ENCODE results near the gene SMC1A. TPM values are rescaled to one million over a fixed set of nuclear protein-coding genes. Genes with fewer than 3 reads are reported as not detected.

SMC1A gene
- polyA plus RNA-seq, 1 donor: 44.3 TPM

DNA sequence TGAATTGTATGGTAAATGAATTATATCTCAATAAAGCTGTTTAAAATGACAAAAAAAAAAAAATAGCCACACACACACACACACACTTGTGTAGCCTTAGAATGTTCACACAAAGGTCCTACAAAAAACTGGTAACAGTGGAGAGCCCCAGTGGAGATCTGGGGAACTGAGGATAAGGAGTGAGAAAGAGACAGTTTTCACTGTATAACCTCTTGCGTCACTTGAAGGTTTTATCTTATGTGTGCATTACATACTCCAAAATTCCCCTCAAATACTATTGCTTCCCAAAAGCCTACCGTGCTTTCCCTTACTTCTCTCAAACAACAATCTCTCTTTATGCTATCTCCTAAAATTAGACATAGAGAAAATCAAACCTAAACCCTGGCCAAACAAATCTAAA lies 67.8 kb downstream of the SMC1A start:
- no CpG with 5 or more reads among the region's 2 CpGs for WGBS (ENCODE audit: insufficient coverage, low lambda C conversion rate)
- Histone ChIP-seq H3K27me3 (ENCODE audit: control insufficient read depth, insufficient read depth, low read length) (no peaks in the 10 kb centered on the region), H3K27ac (ENCODE audit: low read length) (no peak overlapping the region), H3K36me3 (ENCODE audit: control insufficient read depth, insufficient read depth, low read length) (no peaks in the 10 kb centered on the region), H3K4me1 (ENCODE audit: control insufficient read depth, insufficient read depth, low read length) (no peaks in the 10 kb centered on the region), H3K4me3 (ENCODE audit: low read length) (no peak overlapping the region), H3K9me3 (ENCODE audit: control insufficient read depth, low read depth, low read length) (no peaks in the 10 kb centered on the region)
- DNase-seq: no peak

DNA sequence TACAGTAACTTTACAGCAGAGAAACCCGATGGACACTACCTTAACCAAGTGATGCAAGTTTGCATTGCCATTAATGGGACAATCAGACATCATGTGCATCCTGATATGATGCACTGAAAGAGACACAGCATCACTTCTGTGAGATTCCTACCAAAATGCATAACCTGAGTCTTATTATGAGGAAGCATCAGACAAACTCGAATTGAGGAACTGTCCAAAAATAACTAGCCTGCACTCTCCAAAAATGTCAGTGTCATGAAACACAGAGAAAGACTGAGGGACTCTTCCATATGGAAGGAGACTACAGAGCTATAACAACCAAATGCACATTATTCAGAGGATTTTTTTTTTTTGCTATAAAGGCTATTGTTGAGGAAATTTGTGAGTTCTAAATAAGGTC lies 74.5 kb downstream of the SMC1A start:
- no peak for DNase-seq
- Histone ChIP-seq H3K4me3 (ENCODE audit: low read length) (no peak overlapping the region), H3K36me3 (ENCODE audit: control insufficient read depth, insufficient read depth, low read length) (no peaks in the 10 kb centered on the region), H3K4me1 (ENCODE audit: control insufficient read depth, insufficient read depth, low read length) (no peaks in the 10 kb centered on the region), H3K27me3 (ENCODE audit: control insufficient read depth, insufficient read depth, low read length) (no peaks in the 10 kb centered on the region), H3K9me3 (ENCODE audit: control insufficient read depth, low read depth, low read length) (no peaks in the 10 kb centered on the region), H3K27ac (ENCODE audit: low read length) (no peak overlapping the region)
- WGBS (ENCODE audit: insufficient coverage, low lambda C conversion rate): no CpG with 5 or more reads among the region's 2 CpGs

DNA sequence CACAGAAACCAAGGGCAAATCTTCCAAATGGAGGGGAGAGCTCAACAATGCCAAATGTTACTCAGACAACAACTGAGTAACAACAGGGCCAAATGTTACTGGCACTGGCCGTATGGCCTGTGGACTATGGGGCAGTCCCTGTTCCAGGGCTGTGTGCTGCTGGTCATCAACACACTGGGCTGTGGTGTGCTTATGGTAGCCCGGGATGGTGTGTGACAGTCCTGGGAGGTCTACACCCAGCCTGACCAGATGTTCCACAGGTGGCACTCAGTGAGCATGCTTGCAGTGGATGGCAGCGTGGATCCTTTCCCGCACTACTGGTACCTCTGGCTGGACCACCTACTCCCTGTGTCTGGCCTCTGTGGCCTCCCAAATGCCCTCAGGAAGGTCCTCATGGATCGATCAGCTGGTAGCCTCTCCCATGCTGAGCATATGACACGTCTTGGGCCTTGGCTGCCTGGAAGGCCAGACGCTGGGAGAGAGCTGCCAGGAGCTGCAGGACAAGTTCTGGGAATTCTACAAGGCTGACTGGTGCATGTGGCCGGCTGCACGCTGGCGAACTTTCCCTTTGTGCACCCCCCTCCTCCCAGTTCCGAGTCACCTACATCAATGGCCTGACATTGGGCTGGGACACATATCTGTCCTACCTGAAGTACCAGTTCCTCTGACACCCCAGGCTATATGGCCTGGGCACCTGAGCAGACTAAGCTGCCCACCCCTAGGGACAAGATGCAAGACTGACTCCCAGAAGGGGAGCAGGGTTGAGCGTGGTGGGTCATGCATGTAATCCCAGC lies 81.4 kb downstream of the SMC1A start:
- Histone ChIP-seq H3K27me3 (ENCODE audit: control insufficient read depth, insufficient read depth, low read length) (no peaks in the 10 kb centered on the region), H3K36me3 (ENCODE audit: control insufficient read depth, insufficient read depth, low read length) (no peaks in the 10 kb centered on the region), H3K4me1 (ENCODE audit: control insufficient read depth, insufficient read depth, low read length) (no peaks in the 10 kb centered on the region), H3K4me3 (ENCODE audit: low read length) (no peak overlapping the region), H3K27ac (ENCODE audit: low read length) (no peak overlapping the region), H3K9me3 (ENCODE audit: control insufficient read depth, low read depth, low read length) (no peaks in the 10 kb centered on the region)
- no peak for DNase-seq
- no CpG with 5 or more reads among the region's 12 CpGs for WGBS (ENCODE audit: insufficient coverage, low lambda C conversion rate)

DNA sequence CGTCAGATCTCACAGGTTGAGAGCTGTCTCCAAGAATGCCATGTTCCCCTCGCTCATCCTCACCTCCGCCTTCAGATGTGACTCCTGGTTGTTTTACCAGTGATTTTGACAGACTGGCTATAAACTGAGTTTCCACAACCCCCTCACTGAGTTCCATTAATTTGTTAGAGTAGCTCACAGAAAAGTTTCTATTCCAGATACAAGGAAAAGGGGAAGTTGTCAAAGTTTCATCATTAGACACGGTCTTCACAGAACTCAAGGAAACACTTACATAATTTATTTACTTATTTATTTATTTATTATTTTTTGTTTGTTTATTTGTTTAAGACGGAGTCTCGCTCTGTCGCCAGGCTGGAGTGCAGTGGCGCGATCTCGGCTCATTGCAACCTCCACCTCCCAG lies 85.4 kb downstream of the SMC1A start:
- Histone ChIP-seq H3K9me3 (ENCODE audit: control insufficient read depth, low read depth, low read length) (no peaks in the 10 kb centered on the region), H3K4me1 (ENCODE audit: control insufficient read depth, insufficient read depth, low read length) (no peaks in the 10 kb centered on the region), H3K4me3 (ENCODE audit: low read length) (no peak overlapping the region), H3K27ac (ENCODE audit: low read length) (no peak overlapping the region), H3K27me3 (ENCODE audit: control insufficient read depth, insufficient read depth, low read length) (no peaks in the 10 kb centered on the region), H3K36me3 (ENCODE audit: control insufficient read depth, insufficient read depth, low read length) (no peaks in the 10 kb centered on the region)
- no peak for DNase-seq
- WGBS (ENCODE audit: insufficient coverage, low lambda C conversion rate): no CpG with 5 or more reads among the region's 10 CpGs

DNA sequence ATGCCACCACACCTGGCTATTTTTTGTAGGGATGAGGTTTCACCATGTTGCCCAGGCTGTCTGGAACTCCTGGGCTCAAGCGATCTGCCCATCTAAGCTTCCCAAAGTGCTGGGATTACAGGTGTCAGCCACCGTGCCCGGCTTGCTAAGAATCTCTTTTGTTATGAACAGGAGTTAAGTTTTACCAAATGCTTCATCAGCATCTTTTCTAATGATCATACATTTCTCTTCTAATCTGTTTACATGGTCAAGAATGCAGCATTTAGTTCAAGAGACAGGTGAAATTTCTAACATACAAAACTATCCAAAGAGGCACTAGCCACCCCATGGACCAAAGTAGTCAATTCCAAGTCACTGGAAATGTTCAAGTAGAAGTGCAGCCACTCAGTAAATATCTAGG lies 88.6 kb downstream of the SMC1A start:
- no peaks in the 10 kb centered on the region for H3K9me3 ChIP-seq (ENCODE audit: control insufficient read depth, low read depth, low read length)
- no peak overlapping the region for H3K4me3 ChIP-seq (ENCODE audit: low read length)
- DNase-seq: no peak
- H3K27me3 ChIP-seq (ENCODE audit: control insufficient read depth, insufficient read depth, low read length): no peaks in the 10 kb centered on the region
- H3K27ac ChIP-seq (ENCODE audit: low read length): no peak overlapping the region
- no CpG with 5 or more reads among the region's 3 CpGs for WGBS (ENCODE audit: insufficient coverage, low lambda C conversion rate)
- no peaks in the 10 kb centered on the region for H3K4me1 ChIP-seq (ENCODE audit: control insufficient read depth, insufficient read depth, low read length)
- no peaks in the 10 kb centered on the region for H3K36me3 ChIP-seq (ENCODE audit: control insufficient read depth, insufficient read depth, low read length)

DNA sequence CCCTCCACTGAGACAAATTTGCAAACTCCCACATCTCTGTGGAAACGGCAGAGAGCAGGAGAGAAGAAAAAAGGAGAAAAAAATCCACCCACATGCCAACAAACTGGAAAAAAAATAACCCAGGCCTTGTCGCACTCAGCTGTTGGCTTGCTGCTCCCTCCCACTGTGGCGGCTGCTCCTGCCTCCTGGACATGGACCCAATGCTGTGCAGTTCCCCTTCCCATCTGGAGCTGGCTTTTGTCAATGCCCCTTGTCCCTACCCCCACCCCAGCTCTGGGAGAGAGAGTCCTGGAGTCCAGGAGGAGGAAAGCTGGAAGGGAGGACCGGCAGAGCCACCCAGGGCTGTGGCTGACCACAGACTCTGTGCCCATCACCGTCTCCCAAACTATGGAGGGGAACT lies 90.2 kb downstream of the SMC1A start:
- H3K4me1 ChIP-seq (ENCODE audit: control insufficient read depth, insufficient read depth, low read length): no peaks in the 10 kb centered on the region
- no CpG with 5 or more reads among the region's 5 CpGs for WGBS (ENCODE audit: insufficient coverage, low lambda C conversion rate)
- no peak for DNase-seq
- no peaks in the 10 kb centered on the region for H3K27me3 ChIP-seq (ENCODE audit: control insufficient read depth, insufficient read depth, low read length)
- no peaks in the 10 kb centered on the region for H3K36me3 ChIP-seq (ENCODE audit: control insufficient read depth, insufficient read depth, low read length)
- no peak overlapping the region for H3K4me3 ChIP-seq (ENCODE audit: low read length)
- H3K9me3 ChIP-seq (ENCODE audit: control insufficient read depth, low read depth, low read length): no peaks in the 10 kb centered on the region
- no peak overlapping the region for H3K27ac ChIP-seq (ENCODE audit: low read length)

DNA sequence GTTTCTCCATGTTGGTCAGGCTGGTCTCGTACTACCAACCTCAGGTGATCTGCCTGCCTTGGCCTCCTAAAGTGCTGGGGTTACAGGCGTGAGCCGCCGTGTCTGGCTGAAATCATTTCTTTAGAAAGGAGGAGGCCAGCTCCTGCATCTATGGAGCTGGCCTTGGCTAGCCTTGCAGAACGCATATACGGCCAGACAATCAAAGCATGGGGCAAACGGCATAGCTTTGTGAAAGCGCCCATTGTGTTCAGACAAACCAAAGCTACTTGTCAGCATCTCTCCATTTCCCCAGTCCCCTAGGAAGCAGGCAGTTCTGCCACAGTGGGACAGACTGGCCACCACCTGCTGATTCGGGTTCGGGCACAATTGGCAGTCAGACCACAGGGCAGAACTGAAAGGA lies 92.1 kb downstream of the SMC1A start:
- Histone ChIP-seq H3K27me3 (ENCODE audit: control insufficient read depth, insufficient read depth, low read length) (peaks cover 9% of the 10 kb centered on the region), H3K9me3 (ENCODE audit: control insufficient read depth, low read depth, low read length) (no peaks in the 10 kb centered on the region), H3K27ac (ENCODE audit: low read length) (no peak overlapping the region), H3K4me1 (ENCODE audit: control insufficient read depth, insufficient read depth, low read length) (no peaks in the 10 kb centered on the region), H3K36me3 (ENCODE audit: control insufficient read depth, insufficient read depth, low read length) (no peaks in the 10 kb centered on the region), H3K4me3 (ENCODE audit: low read length) (no peak overlapping the region)
- no peak for DNase-seq
- WGBS (ENCODE audit: insufficient coverage, low lambda C conversion rate): no CpG with 5 or more reads among the region's 10 CpGs

DNA sequence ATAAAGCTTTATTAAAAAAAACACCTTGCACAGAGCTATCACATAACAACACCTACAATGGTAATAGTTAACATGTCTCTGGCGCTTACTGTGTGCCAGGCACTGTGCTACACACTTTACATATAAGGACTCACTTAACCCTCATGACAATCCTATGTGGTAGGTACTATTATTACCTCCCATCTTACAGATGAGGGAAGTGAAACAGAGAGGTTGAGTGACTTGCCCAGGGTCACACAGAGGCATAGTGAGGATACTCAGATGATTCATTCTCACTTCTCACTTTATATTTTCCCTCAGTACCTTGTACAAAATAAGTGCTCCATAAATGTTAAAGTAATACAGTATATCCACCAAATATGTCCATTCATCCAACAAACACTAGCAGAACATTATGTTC lies 97.7 kb downstream of the SMC1A start:
- no peak for DNase-seq

More for the DNA sequence above, 97.7 kb downstream of the SMC1A start:
- Histone ChIP-seq H3K27me3 (ENCODE audit: control insufficient read depth, insufficient read depth, low read length) (peaks cover 37% of the 10 kb centered on the region), H3K36me3 (ENCODE audit: control insufficient read depth, insufficient read depth, low read length) (no peaks in the 10 kb centered on the region), H3K4me3 (ENCODE audit: low read length) (no peak overlapping the region), H3K27ac (ENCODE audit: low read length) (no peak overlapping the region), H3K9me3 (ENCODE audit: control insufficient read depth, low read depth, low read length) (no peaks in the 10 kb centered on the region), H3K4me1 (ENCODE audit: control insufficient read depth, insufficient read depth, low read length) (peaks cover 3% of the 10 kb centered on the region)
- WGBS (ENCODE audit: insufficient coverage, low lambda C conversion rate): no CpG with 5 or more reads among the region's 1 CpG

Other genes with a start within 250 kb of the SMC1A start
- 51.1 TPM for gene KDM5C, start 197.4 kb downstream of the SMC1A start, polyA plus RNA-seq
- gene IQSEC2, start 141.1 kb downstream of the SMC1A start, polyA plus RNA-seq: 19.3 TPM
- gene RIBC1, start 219 bp upstream of the SMC1A start, polyA plus RNA-seq: 1.7 TPM
- gene HSD17B10, start 11.7 kb upstream of the SMC1A start, polyA plus RNA-seq: 62.0 TPM

All from large intestine (tissue), 3 donors.